Left lobe of liver (tissue), 2 donors: ENCODE data around the gene TIRAP. TPM values are rescaled to one million over a fixed set of nuclear protein-coding genes. Genes with fewer than 3 reads are reported as not detected.
A peak's percentile ranks its signal among the peaks of the same experiment; 100 is the strongest.

Experiments used
- ATAC-seq: fragments of 200-7000 bp; cut with Tn5 transposase; one replicate; pipeline ENCODE4 v1.9.1; 2020; ENCODE audit warnings: mild to moderate bottlenecking, moderate library complexity
- DNase-seq: peaks from one replicate; pipeline ENCODE4 v3.0.0-alpha.2; 2020; ENCODE audit warnings: low spot score
- total RNA-seq: library from RNA; stranded (reverse); gene quantifications from one replicate; pipeline ENCODE4 v1.2.1, GENCODE V29; 2021
- donor health status: DM: no; HTN: no; CAD: no; lungs with moderate emphysema.
- donor health status: DM: no; HTN: yes; CAD: no.

Gene TIRAP
- total RNA-seq, 1 donor from 2014 or later: 11.4 TPM

DNA sequence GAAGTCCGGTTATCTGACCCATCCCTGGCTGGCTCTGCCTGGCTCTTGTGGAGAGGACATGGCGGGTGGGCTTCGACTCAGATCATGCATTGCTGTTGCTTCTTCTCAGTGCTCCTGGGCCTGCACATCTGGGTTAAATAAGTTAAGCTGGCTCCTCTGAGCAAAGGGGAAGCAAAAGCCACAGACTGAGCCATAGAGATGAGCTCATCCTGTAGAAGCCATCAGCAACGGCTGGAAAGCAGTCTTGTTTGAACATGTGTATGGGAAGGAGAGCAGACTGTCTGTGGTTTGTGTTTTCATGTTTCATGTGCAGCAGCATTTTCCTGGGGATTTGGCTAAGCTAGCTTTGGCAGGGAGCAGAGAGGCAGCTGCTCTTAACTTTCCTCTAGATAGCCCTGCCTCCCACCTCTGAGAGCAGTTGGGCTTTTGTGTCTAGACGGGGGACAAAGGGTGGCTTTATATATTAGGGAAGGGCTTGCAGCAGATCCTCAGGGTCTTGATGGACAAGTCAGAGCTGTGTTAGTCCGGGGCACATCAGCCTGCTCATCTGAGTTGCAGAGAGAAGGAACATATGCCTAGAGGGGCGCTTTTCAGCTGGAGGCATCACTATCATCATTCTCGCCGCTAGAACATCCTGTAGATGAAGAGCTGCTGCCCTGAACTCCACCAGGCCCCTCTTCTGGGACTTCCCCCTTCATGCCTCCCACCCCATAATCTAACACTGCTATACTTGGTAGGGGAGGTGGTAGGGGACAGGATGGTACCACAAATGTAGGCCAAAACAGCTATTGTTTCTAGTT, 35.9 kb downstream of the TIRAP start:
- DNase-seq: no peak

DNA sequence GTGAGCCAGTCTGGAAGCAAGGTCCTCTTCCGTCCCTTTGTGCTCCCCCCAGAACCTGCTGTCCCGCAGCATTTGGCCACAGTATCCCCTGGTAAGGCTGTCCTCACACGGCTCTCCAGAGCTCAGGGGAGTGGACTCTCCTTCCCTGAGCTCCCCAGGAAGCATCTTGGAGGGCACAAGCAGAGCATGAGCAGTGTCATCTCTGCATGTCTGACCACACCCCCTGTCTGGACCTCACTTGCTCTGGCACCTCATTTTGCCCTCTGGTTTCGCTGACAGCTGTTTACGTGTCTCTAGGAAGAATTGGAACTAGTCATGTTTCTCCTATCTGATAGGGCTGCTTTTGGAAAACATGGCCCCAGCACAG, 36.5 kb downstream of the TIRAP start:
- no peak for DNase-seq
- no peak for ATAC-seq

More for the DNA sequence above, 35.9 kb downstream of the TIRAP start:
- ATAC-seq: peak; percentile 20

DNA sequence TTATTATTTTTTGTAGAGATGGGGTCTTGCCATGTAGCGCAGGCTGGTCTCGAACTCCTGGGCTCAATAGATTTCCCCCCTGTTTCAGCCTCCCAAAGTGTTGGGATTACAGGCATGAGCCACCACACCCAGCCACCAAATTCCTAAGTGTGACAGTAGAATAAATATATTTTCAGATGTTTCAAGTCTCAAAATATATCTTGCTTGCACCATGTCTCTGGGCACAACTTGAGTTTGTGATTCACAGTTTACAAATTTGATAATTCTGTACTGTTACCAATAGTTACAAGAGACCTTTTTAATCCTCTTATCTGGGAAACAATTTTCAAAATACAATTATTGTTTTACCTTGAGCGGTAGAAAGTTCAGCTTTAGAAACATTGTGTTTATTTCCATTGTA, 40.1 kb downstream of the TIRAP start:
- ATAC-seq: no peak

DNA sequence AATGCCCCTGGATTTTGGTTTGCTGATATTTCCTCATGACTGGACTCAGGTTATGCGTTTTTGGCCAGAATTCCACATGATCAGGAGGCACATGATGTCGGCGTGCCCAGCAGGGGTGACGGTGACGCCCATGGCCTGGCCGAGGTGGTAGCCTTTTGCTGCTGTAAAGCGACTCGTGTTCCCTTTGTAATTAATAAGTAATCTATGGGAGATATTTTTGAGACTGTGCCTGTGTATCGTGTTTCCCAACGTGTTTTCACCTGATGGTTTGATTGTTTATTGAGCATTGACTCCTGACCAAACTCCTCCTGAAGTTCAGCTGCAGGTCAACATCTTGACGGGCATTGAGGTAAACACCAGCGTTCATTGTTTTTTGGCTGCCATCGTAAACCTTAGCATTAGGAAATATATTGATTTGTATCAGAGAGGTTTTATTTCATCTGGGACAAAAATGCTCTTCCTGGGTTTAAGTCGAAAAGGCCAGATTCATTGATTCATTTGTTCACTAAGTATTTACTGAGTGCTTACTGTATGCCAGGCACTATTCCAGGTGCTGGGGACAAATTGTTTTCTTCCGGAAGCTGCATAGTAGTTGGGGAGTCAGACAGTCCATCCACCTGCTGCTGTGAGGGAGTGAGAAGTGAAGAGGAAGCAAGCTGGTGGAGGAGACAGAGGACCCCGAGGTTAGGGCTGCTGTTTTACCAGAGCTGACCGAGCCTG, 44.5 kb downstream of the TIRAP start:
- DNase-seq (peak; percentile 92), ATAC-seq (peak; percentile 66)

More for the DNA sequence above, 40.1 kb downstream of the TIRAP start:
- no peak for DNase-seq

DNA sequence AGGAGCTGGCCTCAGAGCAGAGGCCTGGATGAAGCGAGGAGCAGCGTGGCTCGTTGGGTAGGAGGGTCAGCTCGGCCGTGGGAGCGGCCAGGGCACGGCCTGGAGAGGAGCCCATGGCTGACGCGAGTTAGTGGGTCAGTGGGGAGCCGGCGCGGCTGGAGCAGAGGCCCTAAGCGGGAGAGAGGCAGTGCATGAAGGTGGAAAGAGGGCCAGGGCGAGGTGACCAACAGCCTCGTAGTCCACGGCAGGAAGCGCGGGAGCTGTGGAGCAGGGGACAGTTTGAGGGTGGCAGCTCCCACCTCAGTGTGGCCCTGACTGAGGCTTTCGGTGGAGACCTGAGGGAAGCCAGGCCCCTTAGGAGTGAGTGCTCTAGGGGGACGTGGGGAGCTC, 45.1 kb downstream of the TIRAP start:
- DNase-seq: peak; percentile 62
- peak; percentile 48 for ATAC-seq

DNA sequence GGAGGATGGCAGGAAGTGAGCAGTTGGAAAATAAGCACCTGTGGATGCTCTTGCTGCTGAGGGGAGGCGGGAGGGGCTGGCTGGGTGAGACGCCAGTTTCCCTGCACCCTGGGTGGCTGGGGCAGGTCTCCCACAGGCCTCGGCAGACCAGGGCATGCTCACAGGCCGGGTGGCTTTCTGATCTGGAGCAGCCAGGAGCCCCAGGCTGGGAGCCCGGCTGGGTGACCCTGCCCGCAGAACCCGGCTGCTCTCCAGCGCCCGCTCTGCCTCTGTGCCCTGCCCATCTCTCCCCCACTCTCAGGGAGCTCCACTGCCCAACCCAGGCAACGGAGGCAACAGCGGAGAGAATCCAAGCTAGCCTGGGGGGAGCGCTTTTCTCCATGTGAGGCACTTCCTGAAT, 45.6 kb downstream of the TIRAP start:
- DNase-seq: peak; percentile 62
- ATAC-seq: peak; percentile 54

DNA sequence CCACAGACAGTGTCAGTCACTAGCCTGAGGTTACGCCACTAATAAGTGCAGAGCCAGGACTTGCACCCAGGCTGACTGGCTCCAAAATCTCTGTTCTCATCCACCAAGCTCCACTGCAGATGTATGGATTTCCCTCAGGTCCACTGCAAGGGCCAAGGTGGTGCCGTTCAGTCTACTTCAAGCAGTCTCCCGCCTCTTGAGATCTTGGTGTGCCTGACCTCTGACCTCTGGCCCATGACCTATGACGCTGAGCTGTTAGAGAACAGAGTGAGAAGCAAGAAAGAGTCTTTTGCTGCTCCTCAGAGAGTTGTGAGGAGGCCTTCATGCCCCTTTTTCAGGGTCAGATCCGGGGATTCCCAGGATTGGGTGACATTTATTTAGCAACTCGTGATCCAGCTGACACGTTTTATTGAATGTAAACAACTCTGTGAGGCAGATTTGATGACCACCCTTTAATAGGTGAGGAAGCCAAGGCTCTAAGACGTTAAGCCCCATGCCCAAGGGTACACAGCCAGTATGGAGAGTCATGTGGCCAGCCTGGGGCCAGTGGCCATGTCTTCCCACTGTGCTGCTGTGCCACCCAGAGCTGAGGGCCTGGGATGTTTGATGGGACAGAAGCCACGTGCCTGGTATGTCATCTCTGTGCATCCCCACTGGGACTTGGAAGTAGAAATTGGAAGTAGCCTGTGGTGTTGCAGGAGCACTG, 46.2 kb downstream of the TIRAP start:
- DNase-seq (no peak), ATAC-seq (peak; percentile 16)

DNA sequence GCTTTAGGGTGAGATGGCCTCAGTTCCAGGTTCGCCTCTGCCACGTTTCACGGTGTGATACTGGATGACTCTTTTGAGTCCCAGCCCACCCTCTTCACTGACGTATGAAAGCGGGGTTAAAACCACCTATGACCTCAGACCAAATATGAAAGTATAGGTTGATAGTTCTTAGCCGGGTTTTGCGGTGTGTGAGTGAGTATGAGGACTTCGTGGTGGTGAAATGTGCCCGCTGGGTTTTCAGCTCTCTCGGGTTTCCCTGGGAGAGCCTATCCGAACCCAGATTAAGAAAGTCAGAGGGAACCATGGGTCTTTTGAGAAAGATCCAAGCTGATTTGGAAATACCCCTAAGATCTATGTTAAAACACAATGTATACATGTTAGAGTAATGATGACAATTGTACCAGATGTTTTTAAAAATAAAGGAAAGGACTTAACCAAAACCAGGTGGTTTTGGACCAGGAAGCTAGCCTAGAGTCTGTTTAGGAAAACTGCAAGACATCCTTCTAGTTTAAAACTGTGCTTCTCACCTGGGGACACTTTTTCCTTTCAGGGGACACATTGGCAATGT, 46.8 kb downstream of the TIRAP start:
- no peak for DNase-seq
- ATAC-seq: no peak

DNA sequence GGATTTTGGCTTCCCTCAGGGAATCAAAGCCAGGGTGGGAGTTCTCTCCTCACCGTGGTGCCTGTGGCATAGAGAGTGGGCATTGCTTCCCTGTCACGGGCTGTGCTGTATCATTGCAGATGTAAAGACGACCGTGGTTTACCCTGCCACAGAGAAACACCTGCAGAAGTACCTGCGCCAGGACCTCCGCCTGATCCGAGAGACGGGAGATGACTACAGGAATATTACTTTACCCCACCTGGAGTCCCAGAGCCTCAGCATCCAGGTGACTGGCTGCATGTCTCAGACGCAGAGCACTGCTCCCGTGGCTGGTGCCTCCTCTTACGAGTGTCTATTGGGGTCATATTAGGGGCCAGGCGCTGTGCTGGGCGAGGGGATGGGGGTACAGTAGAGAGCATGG, 48.4 kb downstream of the TIRAP start:
- no peak for DNase-seq

DNA sequence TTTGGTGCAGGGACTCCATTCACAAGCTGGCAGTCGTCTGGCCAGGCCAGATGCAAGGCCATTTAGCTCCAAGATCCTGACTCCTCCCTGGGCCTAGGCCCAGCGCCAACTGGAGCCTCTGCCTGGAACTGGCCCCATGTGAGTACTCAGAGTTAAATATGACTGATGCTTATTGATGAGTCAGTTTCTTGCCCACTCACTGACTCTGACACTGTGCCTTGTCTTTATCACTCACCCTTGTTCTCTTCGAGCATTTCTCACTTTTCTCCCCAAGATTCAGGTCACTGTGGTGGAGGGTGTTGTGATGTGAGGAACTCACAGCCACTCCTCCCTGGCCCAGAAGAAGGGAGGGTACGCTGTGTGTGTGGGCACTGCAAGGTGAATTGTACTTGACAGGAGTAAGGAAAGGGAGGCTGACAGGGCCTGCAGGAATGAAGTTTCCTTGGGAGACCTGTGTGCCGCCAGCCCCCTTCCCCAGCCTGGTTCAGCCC, 49.4 kb downstream of the TIRAP start:
- DNase-seq: no peak
- no peak for ATAC-seq

More for the DNA sequence above, 48.4 kb downstream of the TIRAP start:
- no peak for ATAC-seq

DNA sequence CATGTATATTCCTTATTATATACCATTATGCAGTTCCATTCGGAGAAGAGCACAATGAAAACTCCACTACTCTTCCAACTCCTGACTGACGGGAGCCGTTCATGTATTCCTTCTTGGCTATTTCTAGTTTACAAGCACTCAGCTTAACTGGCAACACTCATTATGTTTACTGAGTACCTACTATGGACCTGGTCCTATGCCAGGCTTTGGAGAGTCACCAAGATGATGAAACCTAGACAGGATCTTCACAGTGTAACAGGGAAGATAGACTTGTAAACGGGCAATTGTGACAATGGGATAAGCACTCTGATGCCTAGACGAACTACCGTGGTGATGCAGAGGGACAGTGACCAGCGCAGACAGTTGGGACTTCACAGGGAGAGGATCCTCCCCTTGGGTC, 50.2 kb downstream of the TIRAP start:
- DNase-seq: peak; percentile 61
- ATAC-seq: peak; percentile 11

DNA sequence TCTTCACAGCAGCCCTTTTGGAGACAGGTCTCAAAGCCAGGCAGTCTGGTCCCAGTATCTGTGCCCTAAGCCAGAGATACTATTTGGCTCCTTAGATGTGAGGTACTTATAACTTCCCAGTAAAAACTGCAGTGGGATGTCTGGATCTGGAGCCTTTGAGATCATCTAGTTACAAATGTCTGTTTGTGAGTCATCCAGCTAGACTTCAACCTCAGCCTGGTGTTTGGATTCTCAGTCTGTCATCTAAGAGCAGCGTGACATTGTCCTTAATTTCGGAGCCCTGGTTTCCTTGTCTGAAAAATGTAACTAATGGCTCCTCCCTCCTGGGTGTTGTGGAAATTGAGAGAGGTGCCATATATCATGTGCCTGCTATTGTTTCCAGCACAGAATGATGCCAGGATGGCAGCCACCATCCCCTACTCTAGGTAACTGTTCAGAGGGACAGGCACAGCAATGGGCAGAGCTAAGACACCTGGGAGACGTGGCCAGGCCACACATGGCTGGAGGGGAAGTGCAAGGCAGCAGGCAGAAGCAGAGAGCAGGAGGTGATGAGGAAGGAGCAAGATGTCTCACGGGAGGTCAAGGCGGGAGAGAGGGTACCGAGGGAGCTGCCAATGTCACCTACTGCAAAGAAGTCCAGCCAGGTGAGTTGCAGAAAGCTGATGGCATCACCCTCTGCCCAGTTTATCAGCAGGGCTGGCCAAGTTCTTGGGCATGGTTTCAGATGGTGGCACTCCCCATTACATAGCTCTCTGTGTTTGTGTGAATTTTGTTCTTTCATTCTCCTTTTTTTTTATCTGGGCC, 52.0 kb downstream of the TIRAP start:
- ATAC-seq: no peak
- DNase-seq: no peak

DNA sequence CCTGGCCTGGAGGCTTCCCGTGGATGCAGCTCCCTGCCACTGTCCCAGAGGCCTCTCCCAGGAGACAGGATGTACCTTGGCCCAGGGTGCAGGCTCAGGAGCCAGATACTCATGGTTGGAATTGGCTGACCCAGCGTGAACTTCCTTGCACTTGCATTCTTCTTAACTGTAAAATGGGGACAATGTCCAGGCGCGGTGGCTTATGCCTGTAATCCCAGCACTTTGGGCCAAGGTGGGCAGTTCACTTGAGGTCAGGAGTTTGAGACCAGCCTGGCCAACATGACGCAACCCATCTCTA, 52.5 kb downstream of the TIRAP start:
- peak; percentile 75 for DNase-seq
- peak; percentile 77 for ATAC-seq

DNA sequence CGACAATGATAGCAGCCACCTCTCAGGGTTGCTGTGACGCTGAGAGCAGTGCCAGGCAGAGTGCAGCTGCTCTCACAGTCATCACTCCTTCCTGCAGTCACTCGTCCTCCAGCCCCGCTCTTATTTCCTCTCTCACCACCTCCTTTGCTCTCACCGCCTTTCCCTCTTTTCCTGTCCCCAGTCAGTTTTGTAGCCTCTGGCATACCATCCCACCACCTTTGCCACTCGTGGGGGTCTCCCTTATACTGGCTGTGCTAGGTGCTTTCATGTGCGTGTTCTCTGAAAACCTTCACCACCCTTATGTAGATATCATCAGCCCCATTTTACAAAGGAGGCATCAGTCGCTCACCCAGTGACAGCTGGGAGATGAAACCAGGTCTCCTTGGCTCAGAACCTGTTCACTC, 53.2 kb downstream of the TIRAP start:
- DNase-seq (no peak), ATAC-seq (no peak)

DNA sequence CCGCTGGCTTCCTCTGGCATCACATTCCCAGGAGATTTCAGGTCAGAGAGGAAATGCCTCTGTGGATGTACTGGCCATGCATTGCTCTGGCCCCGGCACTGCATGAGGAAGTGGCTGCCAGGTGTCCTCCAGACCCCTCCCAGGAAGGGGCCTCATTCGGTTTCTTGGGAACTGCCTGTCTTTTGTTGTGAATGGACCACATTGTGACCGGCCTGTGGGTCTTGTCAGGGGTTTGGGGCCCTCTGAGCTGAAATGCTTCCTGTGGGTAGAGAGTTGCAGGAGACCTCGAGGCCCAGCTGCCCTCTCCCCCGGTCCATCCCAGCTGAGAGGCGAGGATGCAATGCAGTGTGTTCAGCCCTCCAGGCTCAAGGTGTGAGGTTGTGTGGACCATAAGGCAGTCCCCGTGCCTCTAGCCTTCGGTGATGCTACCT, 53.8 kb downstream of the TIRAP start:
- ATAC-seq (no peak), DNase-seq (no peak)

DNA sequence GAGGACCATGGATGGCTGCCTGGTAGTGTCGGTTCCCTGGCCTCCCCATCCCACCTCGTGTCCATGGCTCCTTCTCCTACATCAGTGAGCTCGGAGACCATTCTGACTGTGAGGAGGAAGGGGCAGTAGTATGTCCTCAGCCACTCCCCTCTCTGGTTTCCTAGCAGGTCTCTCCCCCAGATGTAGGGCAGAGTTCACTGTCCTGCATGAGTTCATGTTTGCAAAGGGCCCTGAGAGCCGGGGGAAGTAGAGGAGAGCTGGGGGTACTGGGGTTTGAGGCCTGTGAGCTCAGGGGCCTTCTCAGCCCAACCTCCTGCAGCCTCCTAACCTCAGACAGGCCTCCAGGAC, 54.2 kb downstream of the TIRAP start:
- DNase-seq (no peak), ATAC-seq (peak; percentile 31)

DNA sequence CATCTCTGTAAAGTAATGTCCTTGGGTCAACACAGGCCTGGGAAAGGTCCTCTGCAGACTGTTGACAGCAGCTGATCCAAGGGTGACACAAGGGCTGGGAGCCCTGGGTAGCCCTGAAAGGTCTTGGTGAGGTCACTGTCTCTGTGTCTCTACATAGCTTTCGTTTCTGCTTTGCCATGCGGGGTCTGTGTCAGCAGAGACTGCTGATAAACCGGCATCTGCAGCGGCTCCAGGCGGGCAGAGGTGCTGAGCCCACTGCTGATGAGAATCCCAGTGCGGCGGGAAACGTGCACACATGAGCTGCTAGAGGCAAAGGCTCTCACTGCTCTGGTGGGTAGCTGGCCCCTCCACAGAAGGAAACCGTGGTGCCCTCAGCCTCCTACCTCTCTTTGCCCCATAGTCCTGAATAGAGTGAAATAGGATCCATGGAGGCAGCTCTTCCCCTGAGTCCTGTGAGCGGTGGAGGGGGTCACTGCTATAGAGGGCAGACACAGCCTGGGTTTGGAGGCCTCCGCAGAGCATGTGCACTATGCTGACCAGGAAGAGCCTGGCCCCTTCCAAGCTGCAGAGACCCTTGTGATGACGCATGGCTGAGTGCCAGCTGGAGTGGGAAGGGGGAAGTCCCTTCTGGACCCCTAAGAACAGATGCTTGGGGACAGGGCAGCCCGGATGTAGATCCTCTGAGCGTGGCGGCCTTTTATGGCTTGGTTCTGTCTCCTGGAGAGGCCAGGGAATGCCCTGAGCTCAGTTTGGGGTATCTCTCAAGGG, 54.8 kb downstream of the TIRAP start:
- DNase-seq (no peak), ATAC-seq (peak; percentile 41)

DNA sequence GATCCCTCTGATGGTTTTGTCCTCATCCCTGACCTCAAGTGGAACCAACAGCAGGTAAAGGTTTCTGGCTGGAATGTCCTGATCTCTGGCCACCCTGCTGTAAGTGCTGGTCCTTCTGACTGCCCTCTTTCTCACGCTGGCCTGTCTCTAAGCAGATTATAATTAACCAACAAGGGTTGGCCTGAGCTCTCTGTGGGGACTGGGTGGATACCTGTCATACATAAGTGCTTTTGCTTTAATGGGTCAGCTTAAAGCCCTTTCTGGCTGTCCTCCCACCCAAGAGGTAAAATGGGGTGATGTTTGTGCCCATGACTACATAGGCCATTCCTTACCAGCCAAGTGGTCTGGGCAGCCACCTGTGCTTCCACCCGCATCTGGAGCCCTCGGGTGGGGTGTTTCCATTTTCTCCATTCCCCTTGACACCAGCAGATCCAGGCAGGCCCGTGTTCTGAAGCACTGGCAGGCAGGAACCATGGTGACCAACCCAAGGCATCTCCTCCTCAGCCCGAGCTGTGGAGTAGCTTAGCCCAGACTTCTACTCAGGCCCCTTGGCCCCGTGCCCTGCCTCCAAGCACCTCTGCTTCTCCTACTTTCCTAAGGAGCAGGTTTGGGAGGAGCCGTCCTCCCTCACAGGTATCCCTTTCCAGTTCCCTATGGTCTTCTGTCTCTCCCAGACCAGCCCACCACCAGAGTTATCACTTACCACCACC, 55.6 kb downstream of the TIRAP start:
- ATAC-seq: no peak
- no peak for DNase-seq
